CD4-positive, alpha-beta T cell treated with Interferon alpha-2 for 1 hour (primary cell): ENCODE data around the gene GAL3ST3.
"Not testable (repeated sequence)": the region's sequence is repeated elsewhere in the genome, so short reads cannot be mapped to it uniquely, and the experiment has no call there.

Experiments
- DNase-seq, 2 donors: peaks; one replicate each; pipeline ENCODE4 v3.0.0-alpha.2; 2020 to 2022

The GAL3ST3 gene

GRCh38 chr11:66042996-66043906, 5.7 kb downstream of the GAL3ST3 start:
- no peak for DNase-seq

GRCh38 chr11:66042227-66042995, 6.5 kb downstream of the GAL3ST3 start:
- no peak for DNase-seq

GRCh38 chr11:66039765-66040164, 9.2 kb downstream of the GAL3ST3 start:
- DNase-seq: no peak

GRCh38 chr11:66037327-66037726, 11.6 kb downstream of the GAL3ST3 start:
- DNase-seq: no peak

GRCh38 chr11:66036334-66036710, 12.6 kb downstream of the GAL3ST3 start:
- no peak for DNase-seq

- DNase-seq: no peak
Observed at GRCh38 chr11:66035653-66036333, 13.2 kb downstream of the GAL3ST3 start.

GRCh38 chr11:66032957-66033735, 15.8 kb downstream of the GAL3ST3 start:
- DNase-seq: no peak

- DNase-seq: no peak
Observed at GRCh38 chr11:66026017-66026529, 22.9 kb downstream of the GAL3ST3 start, which contains the start of gene CATSPER1. Gene CATSPER1, minus strand, starts transcription at chr11:66026479. Its CDS starts 100 bp downstream, at chr11:66026379.

GRCh38 chr11:66023186-66023440, 25.8 kb downstream of the GAL3ST3 start:
- DNase-seq: not testable (repeated sequence)

- DNase-seq: peak; percentile 67 to 78
Observed at GRCh38 chr11:66022401-66023185, 26.4 kb downstream of the GAL3ST3 start.

- DNase-seq: peak; percentile 10 to 65
Observed at GRCh38 chr11:66020618-66021357, 28.2 kb downstream of the GAL3ST3 start.

- no peak for DNase-seq
Observed at GRCh38 chr11:66020212-66020611, 28.7 kb downstream of the GAL3ST3 start.

GRCh38 chr11:66017321-66017720, 31.6 kb downstream of the GAL3ST3 start:
- DNase-seq: no peak

- DNase-seq: no peak
Observed at GRCh38 chr11:66016793-66017177, 32.2 kb downstream of the GAL3ST3 start.

GRCh38 chr11:66015936-66016792, 32.8 kb downstream of the GAL3ST3 start:
- no peak for DNase-seq

- DNase-seq: no peak
Observed at GRCh38 chr11:66015454-66015881, 33.5 kb downstream of the GAL3ST3 start.

GRCh38 chr11:66014804-66015453, 34.0 kb downstream of the GAL3ST3 start:
- DNase-seq: no peak

- DNase-seq: no peak
Observed at GRCh38 chr11:66013762-66014100, 35.2 kb downstream of the GAL3ST3 start.
